Keratinocyte (primary cell): Measurements from ENCODE around the gene ARHGEF38.

Experiments
- EZH2 ChIP-seq: IDR thresholded peaks from one replicate; pipeline ENCODE4 v1.6.1; 2012; ENCODE audit warnings: inconsistent platforms, mild to moderate bottlenecking, low read length, moderate library complexity
- TF ChIP-seq, protein P1 (sequence below), 3 experiments: IDR thresholded peaks in 1 of 3; conservative IDR thresholded peaks in 1 of 3; optimal IDR thresholded peaks in 1 of 3; 2 replicates in 2 of 3; 3 replicates in 1 of 3; pipeline versions ENCODE3 to v1.5.1; 2011; ENCODE audit warnings: low read length in 3 of 3, mild to moderate bottlenecking in 3 of 3, moderate library complexity in 2 of 3, control low read depth in 1 of 3, inconsistent platforms in 1 of 3; ENCODE audit not compliant: insufficient read depth in 2 of 3; ENCODE audit errors: extremely low read depth in 1 of 3

DNA sequence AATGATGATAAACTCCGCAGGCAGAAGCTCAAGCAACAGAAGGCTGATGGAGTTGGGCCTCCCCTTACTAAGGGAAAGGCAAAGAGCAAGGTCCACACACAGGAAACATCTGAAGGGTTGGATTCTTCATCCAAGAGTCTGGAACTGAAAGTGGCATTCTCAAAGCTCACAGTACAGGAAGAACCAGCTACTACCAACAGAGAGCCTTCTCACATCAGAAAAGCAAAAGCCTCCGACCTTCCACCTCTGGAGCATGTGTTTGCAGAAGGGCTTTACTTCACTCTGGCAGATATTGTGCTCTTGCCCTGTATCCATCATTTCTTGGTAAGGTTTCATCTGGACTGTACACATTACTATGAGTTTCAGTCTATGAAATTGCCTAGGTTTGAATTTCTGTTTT, 166.8 kb downstream of the ARHGEF38 start:
- TF ChIP-seq, protein P1, sequence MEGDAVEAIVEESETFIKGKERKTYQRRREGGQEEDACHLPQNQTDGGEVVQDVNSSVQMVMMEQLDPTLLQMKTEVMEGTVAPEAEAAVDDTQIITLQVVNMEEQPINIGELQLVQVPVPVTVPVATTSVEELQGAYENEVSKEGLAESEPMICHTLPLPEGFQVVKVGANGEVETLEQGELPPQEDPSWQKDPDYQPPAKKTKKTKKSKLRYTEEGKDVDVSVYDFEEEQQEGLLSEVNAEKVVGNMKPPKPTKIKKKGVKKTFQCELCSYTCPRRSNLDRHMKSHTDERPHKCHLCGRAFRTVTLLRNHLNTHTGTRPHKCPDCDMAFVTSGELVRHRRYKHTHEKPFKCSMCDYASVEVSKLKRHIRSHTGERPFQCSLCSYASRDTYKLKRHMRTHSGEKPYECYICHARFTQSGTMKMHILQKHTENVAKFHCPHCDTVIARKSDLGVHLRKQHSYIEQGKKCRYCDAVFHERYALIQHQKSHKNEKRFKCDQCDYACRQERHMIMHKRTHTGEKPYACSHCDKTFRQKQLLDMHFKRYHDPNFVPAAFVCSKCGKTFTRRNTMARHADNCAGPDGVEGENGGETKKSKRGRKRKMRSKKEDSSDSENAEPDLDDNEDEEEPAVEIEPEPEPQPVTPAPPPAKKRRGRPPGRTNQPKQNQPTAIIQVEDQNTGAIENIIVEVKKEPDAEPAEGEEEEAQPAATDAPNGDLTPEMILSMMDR (optimal IDR thresholded peaks at IDR 0.05 in 1 of 3, IDR thresholded peaks at IDR 0.05 in 1 of 3, conservative IDR thresholded peaks at IDR 0.05 in 1 of 3; ENCODE audit: extremely low read depth in 1 of 3, insufficient read depth in 2 of 3, low read length in 3 of 3), result no peak
- TF ChIP-seq EZH2, result no peak
